GM13977 (cell line): ENCODE measurements around the gene TNP1.

ENCODE experiments used
- DNase-seq: peaks from one replicate; pipeline ENCODE4 v3.0.0; 2012; ENCODE audit warnings: low spot score
- CTCF ChIP-seq: IDR thresholded peaks from 2 replicates; pipeline ENCODE4 v1.5.1; 2012; ENCODE audit warnings: mild to moderate bottlenecking, control low read depth; ENCODE audit not compliant: insufficient read depth; ENCODE audit errors: extremely low read depth, missing control alignments
- in situ Hi-C: fragments of 300-500 bp; cut with MboI; formaldehyde crosslinking; loops from one replicate; pipeline ENCODE4 v1.12.0; 2022; ENCODE audit warnings: low sequenced_read_pairs, low pct_unique_long_range_greater_than_20kb, mixed read lengths, inconsistent platforms; ENCODE audit not compliant: unreplicated experiment

The TNP1 gene

GRCh38 chr2:216887138-216887537, 27.3 kb upstream of the TNP1 start:
- TF ChIP-seq CTCF: no peak
- no peak for DNase-seq
- in situ Hi-C loops: no loop called here

- TF ChIP-seq CTCF: no peak
- in situ Hi-C loops: no loop called here
- no peak for DNase-seq
Measured at GRCh38 chr2:216885117-216885553, 25.3 kb upstream of the TNP1 start.

- in situ Hi-C loops: no loop called here
- DNase-seq: no peak
- TF ChIP-seq CTCF: no peak
Measured at GRCh38 chr2:216884347-216884746, 24.5 kb upstream of the TNP1 start.

GRCh38 chr2:216882876-216883275, 23.0 kb upstream of the TNP1 start:
- in situ Hi-C loops: no loop called here
- no peak for TF ChIP-seq CTCF
- DNase-seq: no peak

GRCh38 chr2:216881411-216881810, 21.5 kb upstream of the TNP1 start:
- in situ Hi-C loops: no loop called here
- DNase-seq: no peak
- TF ChIP-seq CTCF: no peak

GRCh38 chr2:216880509-216881184, 20.8 kb upstream of the TNP1 start:
- in situ Hi-C loops: no loop called here
- no peak for DNase-seq
- no peak for TF ChIP-seq CTCF
